Inflammatory macrophage treated with lipopolysaccharide for 1 hour (primary cell): ENCODE results near the gene CTCFL.

Experiments
- DNase-seq, 2 donors: peaks; one replicate each; pipeline ENCODE4 v3.0.0-alpha.2; 2020 to 2022

Gene CTCFL

GRCh38 chr20:57559658-57560553, 35.0 kb upstream of the CTCFL start:
- DNase-seq = no peak

- DNase-seq = no peak
Measured at GRCh38 chr20:57559289-57559634, 34.3 kb upstream of the CTCFL start.

DNA sequence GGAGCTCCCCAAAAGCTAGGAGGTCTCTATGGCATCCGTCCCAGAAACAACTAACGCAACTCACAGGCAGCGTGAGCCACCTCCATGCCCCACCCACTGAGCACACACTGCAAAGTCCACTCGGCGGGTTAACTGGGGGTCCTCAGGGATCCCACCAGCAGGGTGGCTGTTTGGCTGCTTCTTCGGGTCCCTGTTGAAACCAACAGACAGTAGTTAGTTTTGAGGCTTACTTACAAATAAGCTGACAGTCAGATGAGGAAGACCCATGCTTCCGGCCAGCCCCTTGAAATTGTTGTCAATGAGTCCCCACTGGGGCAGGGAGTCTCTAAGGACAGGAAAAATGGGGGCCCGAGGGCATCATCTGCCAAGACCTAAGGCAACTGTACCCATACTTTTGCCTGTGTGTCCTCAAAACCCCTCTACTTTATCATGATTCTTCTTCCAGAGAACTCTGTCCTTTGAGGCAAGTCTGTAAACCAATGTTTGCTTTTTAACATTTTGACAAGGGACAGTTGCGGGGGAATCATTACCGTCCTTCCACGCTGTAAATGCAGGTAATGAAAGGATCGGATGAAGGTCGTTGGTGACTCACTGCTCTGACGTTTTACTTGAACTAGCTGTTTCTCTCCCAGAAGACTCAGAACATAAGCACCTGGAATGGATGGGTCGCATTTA, 33.8 kb upstream of the CTCFL start:
- no peak for DNase-seq

GRCh38 chr20:57557926-57558613, 33.1 kb upstream of the CTCFL start:
- no peak for DNase-seq

- DNase-seq = no peak
Measured at GRCh38 chr20:57556980-57557274, 32.0 kb upstream of the CTCFL start.

GRCh38 chr20:57555457-57556184, 30.7 kb upstream of the CTCFL start:
- no peak for DNase-seq

- no peak for DNase-seq
Measured at GRCh38 chr20:57553376-57554018, 28.6 kb upstream of the CTCFL start.

DNA sequence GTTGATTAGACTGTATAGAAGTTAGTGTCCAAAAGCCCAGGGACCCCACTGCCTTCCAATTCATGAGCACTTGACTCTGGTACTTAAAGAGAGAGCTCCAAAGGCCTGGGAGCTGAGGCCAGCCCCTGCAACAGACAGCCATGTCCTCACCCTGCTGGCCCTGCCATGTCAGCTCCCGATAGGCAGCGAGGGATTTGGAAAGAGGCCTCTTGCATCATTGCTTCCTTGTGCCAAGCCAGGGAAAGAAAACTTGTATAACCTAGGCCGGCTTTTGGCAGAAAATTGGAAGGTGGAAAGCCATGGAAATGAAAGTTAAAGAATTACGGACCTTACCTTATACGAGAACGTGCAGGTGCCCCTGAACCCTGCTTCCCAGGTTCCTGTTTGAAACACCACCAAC, 27.5 kb upstream of the CTCFL start:
- no peak for DNase-seq

- no peak for DNase-seq
Measured at GRCh38 chr20:57548177-57549058, 23.5 kb upstream of the CTCFL start.

- no peak for DNase-seq
Measured at GRCh38 chr20:57546956-57547649, 22.2 kb upstream of the CTCFL start.

DNA sequence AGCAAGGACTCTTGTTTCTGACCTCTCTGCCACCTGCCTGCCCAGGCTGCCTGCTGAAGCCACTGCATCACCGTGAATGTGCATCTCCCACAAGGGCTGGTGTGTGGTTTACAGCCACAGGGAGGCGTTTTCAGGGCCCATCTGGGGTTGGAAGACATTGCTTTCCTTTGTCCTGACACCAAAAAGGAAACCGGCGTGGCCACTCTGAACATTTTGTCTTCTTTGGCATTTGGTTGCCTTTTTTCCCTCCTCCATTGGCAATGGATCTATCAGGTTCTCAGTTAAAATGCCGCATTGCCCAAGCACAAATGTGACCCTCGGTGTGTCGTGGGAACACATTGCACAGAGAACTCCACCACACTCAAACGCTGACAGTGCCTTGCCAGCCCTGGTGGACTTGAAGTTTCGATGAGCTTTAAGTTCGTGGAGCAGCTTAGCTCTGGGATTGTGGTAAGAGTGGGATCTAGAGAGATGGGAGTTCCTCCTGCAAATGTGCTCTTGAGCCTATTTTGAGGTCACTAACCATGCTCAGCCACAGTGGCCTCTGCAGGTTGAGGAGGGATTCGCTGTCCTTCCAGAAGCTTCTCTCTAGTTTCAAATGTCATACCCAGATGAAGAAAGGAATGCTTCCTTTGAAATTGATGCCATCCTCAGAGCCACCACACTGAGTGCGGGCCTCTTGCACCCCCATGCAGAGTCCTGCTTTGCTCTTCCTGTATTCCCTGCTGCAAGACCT, 21.2 kb upstream of the CTCFL start:
- no peak for DNase-seq

GRCh38 chr20:57544838-57545564, 20.1 kb upstream of the CTCFL start:
- DNase-seq = no peak

GRCh38 chr20:57543754-57544153, 18.8 kb upstream of the CTCFL start:
- DNase-seq = no peak

DNA sequence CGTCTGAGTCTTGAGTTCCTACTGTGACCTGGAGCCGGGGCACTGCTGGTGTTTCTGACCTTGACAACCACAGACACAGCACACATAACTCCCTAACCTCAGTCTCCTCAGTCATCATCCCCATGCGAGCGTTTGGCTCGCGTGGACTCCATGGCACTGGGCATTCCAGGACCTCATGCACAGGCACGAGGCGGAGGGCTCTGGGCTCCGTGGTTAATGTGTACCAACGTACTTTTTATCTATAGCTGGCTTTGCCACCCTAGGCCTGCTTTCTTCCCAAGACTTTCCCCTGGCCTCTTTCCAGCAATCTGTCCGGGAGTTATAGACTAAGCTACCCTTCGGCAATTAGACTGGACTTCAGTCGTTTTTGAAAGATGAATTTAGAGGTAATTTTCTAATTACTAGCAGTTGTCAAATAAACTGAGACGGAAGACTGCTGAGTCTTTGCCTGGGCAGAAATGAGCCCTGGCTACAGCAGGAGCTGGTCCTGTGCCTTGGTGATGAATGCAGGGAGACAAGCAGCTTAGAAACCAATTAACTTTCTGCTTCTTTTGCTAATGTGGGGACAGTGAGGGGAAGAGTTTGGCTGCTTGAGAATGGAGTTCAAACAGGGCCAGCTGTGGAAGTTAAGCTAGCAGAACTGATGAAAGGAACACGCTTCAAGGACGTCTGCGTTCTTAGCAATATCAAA, 16.1 kb upstream of the CTCFL start:
- no peak for DNase-seq

- DNase-seq = no peak
Measured at GRCh38 chr20:57539889-57540288, 14.9 kb upstream of the CTCFL start.

DNA sequence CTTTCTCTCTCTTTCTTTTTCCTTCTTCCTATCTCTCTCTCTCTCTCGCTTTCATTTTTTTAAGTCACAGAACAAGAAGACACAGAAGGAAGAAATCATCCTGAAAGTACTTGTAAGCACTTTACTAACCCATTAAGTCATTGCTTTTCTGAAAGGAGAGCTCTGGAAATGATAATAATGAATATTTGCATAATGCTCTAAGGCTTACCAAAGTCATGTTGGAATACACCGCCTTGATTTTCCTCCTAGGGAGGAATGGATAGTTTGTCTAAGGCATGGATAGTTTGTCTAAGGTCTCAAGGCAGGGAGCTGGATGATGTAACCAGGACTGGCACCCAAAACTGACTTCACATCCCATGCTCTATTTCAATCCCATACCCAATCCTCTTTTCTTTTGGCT, 12.9 kb upstream of the CTCFL start:
- no peak for DNase-seq

DNA sequence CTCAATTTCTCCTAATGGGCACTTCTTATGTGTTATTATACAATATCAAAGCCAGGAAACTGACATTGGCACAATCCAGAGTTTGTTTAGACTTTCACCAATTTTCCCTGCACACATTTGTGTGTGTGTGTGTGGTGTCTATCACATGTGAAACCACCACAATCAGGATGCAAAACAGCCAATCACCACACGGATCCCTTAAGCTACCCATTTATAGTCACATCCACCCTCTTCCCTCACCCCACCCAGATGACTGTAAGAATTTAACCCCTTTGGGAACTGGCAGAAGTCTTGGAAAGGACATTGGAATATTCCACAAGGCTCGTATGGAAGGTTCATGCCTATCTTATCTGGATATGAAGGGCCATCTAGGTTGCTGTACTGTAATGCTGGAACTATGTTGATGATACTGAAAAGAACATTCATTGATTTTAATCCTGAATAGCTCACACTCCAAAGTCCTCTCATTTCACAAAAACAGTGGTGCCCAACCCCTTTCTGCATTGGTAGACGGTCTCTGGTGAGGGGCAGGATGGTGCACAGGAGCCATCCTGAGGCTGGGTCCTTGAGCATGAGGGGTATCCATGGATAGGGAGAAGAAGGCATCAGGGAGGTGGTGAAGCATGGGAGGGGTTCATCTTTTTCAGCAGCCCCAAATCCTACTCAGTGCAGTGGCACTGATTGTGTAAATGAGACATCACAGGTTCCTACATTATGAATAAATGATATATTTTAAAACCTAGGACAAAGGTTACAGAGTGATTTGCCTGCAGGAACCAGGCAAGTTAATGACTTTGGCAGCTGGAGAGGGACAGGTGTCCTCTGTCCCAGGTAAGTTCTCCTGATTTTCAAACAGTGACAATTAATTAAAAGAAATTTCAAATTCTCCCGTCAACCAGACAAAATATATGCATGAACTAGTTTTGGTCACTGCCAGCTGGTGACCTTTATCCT, 12.1 kb upstream of the CTCFL start:
- no peak for DNase-seq
